ENCODE measurements around the gene COG6.

GRCh38 chr13:39688699-39689405, 33.4 kb downstream of the COG6 start:
- TF ChIP-seq, protein P1, sequence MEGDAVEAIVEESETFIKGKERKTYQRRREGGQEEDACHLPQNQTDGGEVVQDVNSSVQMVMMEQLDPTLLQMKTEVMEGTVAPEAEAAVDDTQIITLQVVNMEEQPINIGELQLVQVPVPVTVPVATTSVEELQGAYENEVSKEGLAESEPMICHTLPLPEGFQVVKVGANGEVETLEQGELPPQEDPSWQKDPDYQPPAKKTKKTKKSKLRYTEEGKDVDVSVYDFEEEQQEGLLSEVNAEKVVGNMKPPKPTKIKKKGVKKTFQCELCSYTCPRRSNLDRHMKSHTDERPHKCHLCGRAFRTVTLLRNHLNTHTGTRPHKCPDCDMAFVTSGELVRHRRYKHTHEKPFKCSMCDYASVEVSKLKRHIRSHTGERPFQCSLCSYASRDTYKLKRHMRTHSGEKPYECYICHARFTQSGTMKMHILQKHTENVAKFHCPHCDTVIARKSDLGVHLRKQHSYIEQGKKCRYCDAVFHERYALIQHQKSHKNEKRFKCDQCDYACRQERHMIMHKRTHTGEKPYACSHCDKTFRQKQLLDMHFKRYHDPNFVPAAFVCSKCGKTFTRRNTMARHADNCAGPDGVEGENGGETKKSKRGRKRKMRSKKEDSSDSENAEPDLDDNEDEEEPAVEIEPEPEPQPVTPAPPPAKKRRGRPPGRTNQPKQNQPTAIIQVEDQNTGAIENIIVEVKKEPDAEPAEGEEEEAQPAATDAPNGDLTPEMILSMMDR (IDR thresholded peaks at IDR 0.05; ENCODE audit: insufficient read depth, low read depth, low read length) = no peak
- no peak for TF ChIP-seq EZH2 (IDR thresholded peaks at IDR 0.05; ENCODE audit: insufficient read depth, low read length)

Data from astrocyte (in vitro differentiated cells and primary cell).